Neuronal stem cell (in vitro differentiated cells): ENCODE data around the gene CELF4.

Experiments used
- DNase-seq: peaks from one replicate; pipeline ENCODE4 v3.0.0-alpha.2; 2013; ENCODE audit warnings: low spot score
- H2AFZ ChIP-seq: one replicate; pipeline ENCODE4 v1.6.1; 2013; ENCODE audit warnings: mild to moderate bottlenecking, low read length, inconsistent platforms
- H2AK5ac ChIP-seq: 2 replicates; pipeline ENCODE4 v1.6.1; 2013; ENCODE audit warnings: low read depth, mild to moderate bottlenecking, inconsistent platforms, low read length, moderate library complexity, mixed read lengths
- H2BK120ac ChIP-seq: 2 replicates; pipeline ENCODE4 v1.6.1; 2013; ENCODE audit warnings: low read depth, mild to moderate bottlenecking, inconsistent platforms, low read length, moderate library complexity, mixed read lengths
- H2BK12ac ChIP-seq: one replicate; pipeline ENCODE4 v1.6.1; 2013; ENCODE audit warnings: low read length, inconsistent platforms
- H2BK15ac ChIP-seq: 2 replicates; pipeline ENCODE4 v1.6.1; 2013; ENCODE audit warnings: mild to moderate bottlenecking, low read length, inconsistent platforms, mixed read lengths
- H2BK5ac ChIP-seq: one replicate; pipeline ENCODE4 v1.6.1; 2013; ENCODE audit warnings: inconsistent platforms, mild to moderate bottlenecking, low read length, moderate library complexity
- H3K14ac ChIP-seq: one replicate; pipeline ENCODE4 v1.6.1; 2013; ENCODE audit warnings: low read length, inconsistent platforms
- H3K18ac ChIP-seq: 2 replicates; pipeline ENCODE4 v1.6.1; 2013; ENCODE audit warnings: low read length, inconsistent platforms
- H3K23ac ChIP-seq: 2 replicates; pipeline ENCODE4 v1.6.1; 2013; ENCODE audit warnings: low read depth, mild to moderate bottlenecking, mixed read lengths, low read length, inconsistent platforms; ENCODE audit not compliant: poor library complexity
- H3K27ac ChIP-seq: replicated peaks from 3 replicates; pipeline ENCODE4 v1.5.1; 2013; ENCODE audit warnings: low read length, inconsistent platforms
- H3K27me3 ChIP-seq, 3 experiments: 2 replicates each; pipeline ENCODE4 v1.6.1; 2013; ENCODE audit warnings: low read length in 3 of 3, mild to moderate bottlenecking in 2 of 3, inconsistent platforms in 1 of 3, low read depth in 1 of 3, mixed read lengths in 1 of 3, moderate library complexity in 1 of 3; ENCODE audit not compliant: control insufficient read depth in 3 of 3, insufficient read depth in 3 of 3
- H3K36me3 ChIP-seq, 2 donors: replicated peaks in 1 of 2; 2 replicates each; pipeline ENCODE4 v1.6.1; 2013; ENCODE audit warnings: low read length in 2 of 2; ENCODE audit not compliant: control insufficient read depth in 2 of 2, insufficient read depth in 2 of 2
- H3K4ac ChIP-seq: 2 replicates; pipeline ENCODE4 v1.6.1; 2013; ENCODE audit warnings: inconsistent platforms, mild to moderate bottlenecking, low read length, moderate library complexity
- H3K4me1 ChIP-seq, 2 donors: 1 replicate in 1 of 2; 2 replicates in 1 of 2; pipeline ENCODE4 v1.6.1; 2013; ENCODE audit warnings: low read length in 2 of 2, low read depth in 1 of 2; ENCODE audit not compliant: control insufficient read depth in 2 of 2, insufficient read depth in 1 of 2
- H3K4me2 ChIP-seq: one replicate; pipeline ENCODE4 v1.6.1; 2013; ENCODE audit warnings: mild to moderate bottlenecking, low read length, inconsistent platforms; ENCODE audit not compliant: insufficient read depth, poor library complexity, severe bottlenecking
- H3K4me3 ChIP-seq, 2 donors: 2 replicates each; pipeline ENCODE4 v1.5.1; 2013; ENCODE audit warnings: low read length in 2 of 2, mild to moderate bottlenecking in 2 of 2, inconsistent platforms in 1 of 2, moderate library complexity in 1 of 2
- H3K79me1 ChIP-seq: one replicate; pipeline ENCODE4 v1.6.1; 2013; ENCODE audit warnings: low read depth, mild to moderate bottlenecking, inconsistent platforms, low read length, moderate library complexity
- H3K9ac ChIP-seq: one replicate; pipeline ENCODE4 v1.6.1; 2013; ENCODE audit warnings: mild to moderate bottlenecking, low read depth, low read length, inconsistent platforms; ENCODE audit not compliant: poor library complexity
- H3K9me3 ChIP-seq, 2 donors: replicated peaks in 1 of 2; 2 replicates each; pipeline versions ENCODE3 to v1.6.1; 2013; ENCODE audit warnings: low read length in 2 of 2, mild to moderate bottlenecking in 2 of 2, inconsistent platforms in 1 of 2, low read depth in 1 of 2, mixed read lengths in 1 of 2, moderate library complexity in 1 of 2; ENCODE audit not compliant: control insufficient read depth in 2 of 2, insufficient read depth in 1 of 2
- H4K8ac ChIP-seq: one replicate; pipeline ENCODE4 v1.6.1; 2013; ENCODE audit warnings: low read depth, mild to moderate bottlenecking, inconsistent platforms, low read length, moderate library complexity
- H4K91ac ChIP-seq: one replicate; pipeline ENCODE4 v1.6.1; 2013; ENCODE audit warnings: low read length, low read depth, mild to moderate bottlenecking, inconsistent platforms; ENCODE audit not compliant: poor library complexity
- WGBS, 2 donors: extraction: QIAGEN DNeasy Blood & Tissue Kit; methylation state at CpG; one replicate each; pipeline ENCODE4 v1.1.7; 2013; ENCODE audit warnings: missing lambda C conversion rate in 2 of 2, mixed read lengths in 1 of 2; ENCODE audit not compliant: insufficient read length in 2 of 2, insufficient replicate concordance in 1 of 2; ENCODE audit errors: extremely low coverage in 2 of 2; 5-methylcytosine and 5-hydroxymethylcytosine counted together

Gene CELF4

DNA sequence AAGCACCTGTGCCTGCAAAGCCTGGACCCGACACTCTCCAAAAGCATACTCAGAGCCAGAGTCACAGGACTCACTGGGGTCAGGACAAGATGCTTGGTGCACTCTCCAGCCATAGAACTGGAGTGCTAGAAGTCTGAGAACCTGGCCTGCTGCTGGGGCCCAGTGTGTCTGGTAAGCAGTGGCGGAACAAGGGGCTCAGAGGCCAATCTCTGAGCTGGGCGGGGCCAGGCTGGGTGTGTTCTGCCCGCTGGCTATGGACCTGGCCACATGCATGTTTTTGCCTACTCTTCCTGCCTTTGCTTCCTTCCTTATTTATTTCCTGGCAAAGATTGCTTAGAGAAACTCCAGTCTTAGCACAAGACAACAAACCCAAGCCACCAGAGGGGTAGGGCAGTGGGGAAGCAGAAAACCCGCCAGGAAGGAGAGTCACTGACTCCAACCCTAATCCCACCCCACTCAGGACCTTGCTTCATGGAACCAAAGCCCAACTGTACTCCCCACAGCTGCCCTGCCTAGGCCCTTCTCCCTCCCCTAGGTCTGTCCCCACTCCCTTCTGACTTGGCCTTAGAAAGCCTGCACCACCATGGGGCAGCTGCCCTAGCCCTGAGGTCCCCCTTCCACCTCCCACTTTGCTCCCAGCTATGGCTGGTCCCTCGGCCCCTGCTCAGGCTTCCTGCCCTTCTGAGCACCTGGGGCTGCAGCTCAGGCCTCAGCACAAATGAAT lies 315.5 kb downstream of the CELF4 start:
- Histone ChIP-seq H3K4ac (no peak overlapping the region), H2BK12ac (no peak overlapping the region), H3K18ac (no peak overlapping the region), H2AK5ac (no peak overlapping the region), H3K4me2 (no peak overlapping the region), H4K8ac (no peak overlapping the region), H2BK15ac (no peak overlapping the region), H4K91ac (no peak overlapping the region), H3K9me3 (no peaks in the 10 kb centered on the region), H2AFZ (no peak overlapping the region), H3K9ac (no peak overlapping the region), H2BK5ac (no peak overlapping the region), H3K27me3 (peaks cover 0 to 50% (median 11%) of the 10 kb centered on the region in 3 experiments), H3K14ac (no peak overlapping the region), H2BK120ac (no peak overlapping the region), H3K79me1 (no peaks in the 10 kb centered on the region), H3K4me1 (peaks cover 0 to 5% of the 10 kb centered on the region in 2 donors), H3K36me3 (no peaks in the 10 kb centered on the region), H3K27ac (no peak overlapping the region), H3K4me3 (no peak overlapping the region), H3K23ac (no peak overlapping the region)
- DNase-seq, result no peak
- WGBS, 2 donors, result no CpG with 5 or more reads among the region's 6 CpGs

DNA sequence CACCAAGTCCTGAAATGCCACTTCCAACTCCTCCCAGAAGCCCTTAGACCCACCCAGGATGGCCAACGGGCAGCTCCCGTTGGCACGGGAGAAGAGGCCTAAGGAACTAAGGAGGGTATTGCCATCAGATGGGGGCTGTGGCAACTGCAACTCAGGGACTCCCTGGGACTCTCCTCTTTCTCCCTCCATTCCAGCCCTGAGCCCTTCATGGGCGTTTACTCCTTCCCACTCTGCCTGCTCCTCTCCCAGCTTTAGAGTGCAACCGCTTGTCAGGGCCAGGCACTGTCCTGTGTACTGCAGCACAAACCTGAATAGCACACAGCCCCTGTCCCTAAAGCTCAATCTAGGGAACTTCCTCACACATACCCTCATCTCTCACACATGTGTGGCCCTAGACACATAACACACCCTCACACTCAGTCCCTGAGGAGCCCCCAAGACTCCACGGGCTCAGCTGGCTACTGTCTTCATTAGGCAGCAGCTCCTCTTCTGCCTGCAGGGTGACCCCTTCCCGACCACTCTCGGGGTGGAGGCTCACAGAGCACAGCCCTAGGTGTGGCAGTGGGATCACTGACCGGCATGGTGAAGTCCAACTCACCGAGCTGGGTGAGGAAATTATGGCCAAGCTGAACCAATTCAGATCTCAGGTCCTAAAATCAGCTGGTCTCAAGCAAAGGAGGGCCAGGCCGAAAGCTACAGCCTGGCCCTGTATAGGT lies 316.3 kb downstream of the CELF4 start:
- Histone ChIP-seq H3K27ac (no peak overlapping the region), H4K91ac (no peak overlapping the region), H2BK120ac (no peak overlapping the region), H2BK5ac (no peak overlapping the region), H2BK15ac (no peak overlapping the region), H3K27me3 (peaks cover 0 to 50% (median 7%) of the 10 kb centered on the region in 3 experiments), H3K18ac (no peak overlapping the region), H4K8ac (no peak overlapping the region), H3K4ac (no peak overlapping the region), H2AFZ (no peak overlapping the region), H3K23ac (no peak overlapping the region), H3K4me2 (no peak overlapping the region), H3K9me3 (no peaks in the 10 kb centered on the region), H3K79me1 (no peaks in the 10 kb centered on the region), H3K4me3 (no peak overlapping the region), H3K9ac (no peak overlapping the region), H3K36me3 (no peaks in the 10 kb centered on the region), H3K14ac (no peak overlapping the region), H2AK5ac (no peak overlapping the region), H2BK12ac (no peak overlapping the region), H3K4me1 (peaks cover 0 to 5% of the 10 kb centered on the region in 2 donors)
- no CpG with 5 or more reads among the region's 11 CpGs for WGBS, 2 donors
- no peak for DNase-seq

DNA sequence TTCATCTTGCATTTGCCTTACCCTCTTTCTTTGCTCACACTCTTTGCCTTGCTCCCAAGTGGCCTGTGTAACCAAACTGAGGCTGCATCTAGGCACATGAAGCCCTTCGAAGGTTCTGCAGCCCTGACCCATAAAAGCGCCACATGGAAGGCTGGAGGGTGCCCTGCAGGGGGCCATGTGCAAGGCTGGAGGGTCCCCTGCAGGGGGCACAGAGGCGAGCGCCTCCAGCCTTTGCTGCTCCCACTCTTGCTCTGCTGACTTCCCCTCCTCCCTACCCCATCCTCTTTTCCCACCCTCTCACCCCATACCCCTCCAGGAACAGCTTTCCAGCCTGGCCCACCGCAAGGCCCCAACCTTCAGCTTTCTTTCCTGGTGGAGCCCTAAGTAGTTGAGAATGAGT lies 317.3 kb downstream of the CELF4 start:
- Histone ChIP-seq H3K14ac (no peak overlapping the region), H4K91ac (no peak overlapping the region), H3K9ac (no peak overlapping the region), H2AK5ac (no peak overlapping the region), H3K4me1 (peaks cover 0 to 5% of the 10 kb centered on the region in 2 donors), H3K4me3 (no peak overlapping the region), H2AFZ (no peak overlapping the region), H3K27ac (no peak overlapping the region), H2BK12ac (no peak overlapping the region), H3K23ac (no peak overlapping the region), H2BK120ac (no peak overlapping the region), H3K27me3 (peaks cover 0 to 54% (median 6%) of the 10 kb centered on the region in 3 experiments), H3K9me3 (no peaks in the 10 kb centered on the region), H3K4me2 (no peak overlapping the region), H2BK15ac (no peak overlapping the region), H3K4ac (no peak overlapping the region), H3K18ac (no peak overlapping the region), H4K8ac (no peak overlapping the region), H2BK5ac (no peak overlapping the region), H3K36me3 (no peaks in the 10 kb centered on the region), H3K79me1 (no peaks in the 10 kb centered on the region)
- DNase-seq, result no peak
- WGBS, 2 donors, result no CpG with 5 or more reads among the region's 5 CpGs

DNA sequence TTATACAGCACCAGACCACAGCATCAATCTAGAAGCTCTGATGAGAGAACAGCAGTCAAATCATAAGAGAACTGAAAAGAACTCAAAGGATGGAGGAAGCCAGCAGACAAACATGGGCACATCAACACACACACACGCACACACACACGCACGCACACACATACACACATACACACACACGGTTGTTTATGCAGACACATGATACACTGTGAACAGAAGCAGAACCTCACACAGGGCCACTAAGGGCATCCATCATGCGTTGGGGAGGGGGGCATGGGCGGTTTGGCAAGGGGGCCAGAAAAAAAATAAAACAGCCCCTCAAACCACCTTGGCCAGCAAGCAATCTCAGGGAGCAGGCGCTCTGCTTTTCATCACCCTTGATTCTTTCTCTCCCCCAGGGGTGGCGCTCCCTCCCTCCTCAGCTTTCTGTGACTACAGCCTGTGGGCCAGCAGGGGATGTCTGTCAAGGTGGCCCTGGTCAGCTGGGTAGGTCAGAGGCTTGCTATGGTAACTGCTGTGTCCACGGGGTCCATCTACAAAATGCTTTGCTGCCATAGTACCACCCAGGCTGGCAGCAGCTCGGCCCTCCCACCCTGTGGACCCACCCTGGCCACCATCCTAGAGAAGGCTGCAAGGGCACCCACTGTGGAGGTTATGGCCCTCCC lies 318.0 kb downstream of the CELF4 start:
- H3K4me1 ChIP-seq, result no peaks in the 10 kb centered on the region
- H2BK5ac ChIP-seq, result no peak overlapping the region
- no peak overlapping the region for H2BK15ac ChIP-seq
- H3K4me2 ChIP-seq, result no peak overlapping the region
- no peak for DNase-seq
- H2AFZ ChIP-seq, result no peak overlapping the region
- no peaks in the 10 kb centered on the region for H3K79me1 ChIP-seq
- WGBS, 2 donors, result no CpG with 5 or more reads among the region's 10 CpGs
- no peak overlapping the region for H3K23ac ChIP-seq
- H2BK120ac ChIP-seq, result no peak overlapping the region
- no peak overlapping the region for H4K91ac ChIP-seq
- no peak overlapping the region for H3K18ac ChIP-seq
- H3K9ac ChIP-seq, result no peak overlapping the region
- H3K4me3 ChIP-seq, result no peak overlapping the region
- H3K14ac ChIP-seq, result no peak overlapping the region
- H3K27me3 ChIP-seq, result peaks cover 0 to 53% (median 0%) of the 10 kb centered on the region in 3 experiments
- no peak overlapping the region for H2AK5ac ChIP-seq
- H3K4ac ChIP-seq, result no peak overlapping the region
- no peak overlapping the region for H4K8ac ChIP-seq
- no peak overlapping the region for H3K27ac ChIP-seq
- no peaks in the 10 kb centered on the region for H3K9me3 ChIP-seq
- H2BK12ac ChIP-seq, result no peak overlapping the region
- no peaks in the 10 kb centered on the region for H3K36me3 ChIP-seq
